GM21717 (cell line): ENCODE results near the gene MAGEA11.
"Not testable (repeated sequence)": the region's sequence is repeated elsewhere in the genome, so short reads cannot be mapped to it uniquely, and the experiment has no call there.

Experiments used
- ATAC-seq: cut with Tn5 transposase; IDR thresholded peaks from one replicate; pipeline ENCODE4 v1.9.1; 2021; ENCODE audit warnings: mild to moderate bottlenecking, moderate library complexity; ENCODE audit not compliant: unreplicated experiment

Gene MAGEA11, protein sequence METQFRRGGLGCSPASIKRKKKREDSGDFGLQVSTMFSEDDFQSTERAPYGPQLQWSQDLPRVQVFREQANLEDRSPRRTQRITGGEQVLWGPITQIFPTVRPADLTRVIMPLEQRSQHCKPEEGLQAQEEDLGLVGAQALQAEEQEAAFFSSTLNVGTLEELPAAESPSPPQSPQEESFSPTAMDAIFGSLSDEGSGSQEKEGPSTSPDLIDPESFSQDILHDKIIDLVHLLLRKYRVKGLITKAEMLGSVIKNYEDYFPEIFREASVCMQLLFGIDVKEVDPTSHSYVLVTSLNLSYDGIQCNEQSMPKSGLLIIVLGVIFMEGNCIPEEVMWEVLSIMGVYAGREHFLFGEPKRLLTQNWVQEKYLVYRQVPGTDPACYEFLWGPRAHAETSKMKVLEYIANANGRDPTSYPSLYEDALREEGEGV

DNA sequence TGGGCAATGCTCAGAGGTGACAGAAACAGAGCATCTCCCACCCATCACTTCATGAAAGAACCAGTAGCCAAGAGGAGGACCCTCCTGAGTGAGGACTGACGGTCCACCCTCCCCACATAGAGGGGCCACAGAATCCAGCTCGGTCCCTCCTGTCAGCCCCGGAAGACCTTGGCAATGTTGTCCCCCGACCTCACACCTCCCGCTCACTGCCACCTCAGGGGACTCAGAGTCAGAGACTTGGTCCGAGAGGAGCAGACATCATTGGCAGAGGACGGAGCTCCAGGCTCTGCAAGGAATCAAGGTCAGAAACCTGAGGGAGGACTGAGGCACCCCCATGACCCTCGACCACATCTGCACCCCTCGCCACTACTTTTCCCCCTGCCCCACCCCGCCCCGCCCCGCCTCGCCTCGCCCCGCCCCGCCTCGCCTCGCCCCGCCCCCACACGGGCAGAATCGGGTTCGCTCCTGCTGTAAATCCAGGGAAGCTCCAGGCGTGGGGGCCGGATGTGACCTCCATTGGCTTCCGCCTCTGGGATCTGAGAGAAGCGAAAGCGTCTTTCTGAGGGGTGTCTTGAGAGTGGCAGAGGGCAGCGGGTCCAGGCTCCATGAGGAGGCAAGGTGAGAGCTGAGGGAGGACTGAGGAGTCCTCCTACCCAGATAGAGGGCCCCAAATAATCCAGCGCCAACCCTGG is at the start of gene MAGEA11:
Gene MAGEA11 (plus strand): TSS at position 516 of the 692 bp plus-strand sequence. CDS start 1,100 bp downstream, outside the sequence.
- ATAC-seq: no peak

- ATAC-seq: not testable (repeated sequence)
Measured at GRCh38 chrX:149675088-149675487, 36.8 kb upstream of the MAGEA11 start.

DNA sequence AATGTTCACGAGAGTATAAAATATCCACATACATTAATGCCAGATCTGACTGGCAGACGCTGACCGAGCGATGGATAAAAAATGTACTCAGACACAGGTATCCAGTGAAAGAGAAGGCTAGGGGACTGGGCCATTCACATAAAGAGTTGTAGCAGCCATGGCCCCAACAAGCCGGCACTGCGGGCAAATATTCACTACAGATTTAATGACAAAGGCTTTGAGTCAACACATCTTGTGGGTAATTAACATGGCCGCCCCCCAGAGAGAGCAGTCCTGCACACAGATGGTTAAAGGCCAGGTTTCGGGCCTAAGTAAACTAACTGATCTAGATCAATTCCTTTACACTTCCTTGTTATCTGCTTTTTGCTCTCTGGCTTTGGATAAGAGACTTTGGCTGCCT is 36.3 kb upstream of the MAGEA11 start:
- ATAC-seq: not testable (repeated sequence)

DNA sequence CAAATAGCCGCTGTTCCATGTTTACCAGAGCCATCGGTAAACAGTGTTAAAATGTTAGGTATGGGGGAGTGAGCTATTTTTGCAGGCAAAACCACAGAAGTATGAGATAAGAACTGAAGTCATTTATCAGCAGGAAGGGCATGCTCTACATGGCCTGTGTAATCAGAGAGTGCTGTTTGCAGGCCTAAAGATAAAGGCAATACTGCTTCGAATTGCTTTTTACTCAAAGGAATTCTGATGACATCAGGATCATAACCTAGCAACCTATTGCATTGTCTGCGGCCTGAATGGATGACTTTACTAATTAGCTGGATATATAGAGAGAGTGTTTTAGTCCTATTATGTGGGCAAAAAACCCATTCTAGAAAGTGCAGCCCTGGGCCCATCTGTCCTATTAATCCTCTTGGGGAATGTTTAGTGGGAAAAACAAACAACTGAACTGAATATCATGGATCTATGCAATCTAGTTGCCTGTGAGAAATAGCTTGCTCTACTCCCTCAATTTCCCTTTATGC is 32.6 kb upstream of the MAGEA11 start:
- ATAC-seq: not testable (repeated sequence)

GRCh38 chrX:149681182-149681581 is 30.7 kb upstream of the MAGEA11 start:
- ATAC-seq: no peak

DNA sequence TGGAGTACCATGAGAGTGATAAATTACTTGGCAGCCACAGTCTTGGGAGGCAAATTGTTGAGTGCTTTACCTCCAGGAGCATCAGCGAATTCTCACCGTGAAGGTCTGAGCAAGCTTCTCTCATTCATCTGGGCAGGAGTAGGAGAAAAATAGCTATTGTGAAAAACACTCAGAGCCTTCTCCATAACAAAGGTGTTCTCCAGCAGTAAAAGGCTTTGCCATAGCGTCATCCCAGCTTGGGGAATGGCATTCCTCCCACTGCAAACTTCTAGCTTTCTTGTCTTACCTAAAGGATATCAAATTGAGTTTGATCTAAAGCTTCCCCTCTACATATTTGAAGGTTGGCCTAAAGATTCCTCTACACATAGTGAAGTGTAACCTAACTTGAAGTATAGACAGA is 29.8 kb upstream of the MAGEA11 start:
- no peak for ATAC-seq

DNA sequence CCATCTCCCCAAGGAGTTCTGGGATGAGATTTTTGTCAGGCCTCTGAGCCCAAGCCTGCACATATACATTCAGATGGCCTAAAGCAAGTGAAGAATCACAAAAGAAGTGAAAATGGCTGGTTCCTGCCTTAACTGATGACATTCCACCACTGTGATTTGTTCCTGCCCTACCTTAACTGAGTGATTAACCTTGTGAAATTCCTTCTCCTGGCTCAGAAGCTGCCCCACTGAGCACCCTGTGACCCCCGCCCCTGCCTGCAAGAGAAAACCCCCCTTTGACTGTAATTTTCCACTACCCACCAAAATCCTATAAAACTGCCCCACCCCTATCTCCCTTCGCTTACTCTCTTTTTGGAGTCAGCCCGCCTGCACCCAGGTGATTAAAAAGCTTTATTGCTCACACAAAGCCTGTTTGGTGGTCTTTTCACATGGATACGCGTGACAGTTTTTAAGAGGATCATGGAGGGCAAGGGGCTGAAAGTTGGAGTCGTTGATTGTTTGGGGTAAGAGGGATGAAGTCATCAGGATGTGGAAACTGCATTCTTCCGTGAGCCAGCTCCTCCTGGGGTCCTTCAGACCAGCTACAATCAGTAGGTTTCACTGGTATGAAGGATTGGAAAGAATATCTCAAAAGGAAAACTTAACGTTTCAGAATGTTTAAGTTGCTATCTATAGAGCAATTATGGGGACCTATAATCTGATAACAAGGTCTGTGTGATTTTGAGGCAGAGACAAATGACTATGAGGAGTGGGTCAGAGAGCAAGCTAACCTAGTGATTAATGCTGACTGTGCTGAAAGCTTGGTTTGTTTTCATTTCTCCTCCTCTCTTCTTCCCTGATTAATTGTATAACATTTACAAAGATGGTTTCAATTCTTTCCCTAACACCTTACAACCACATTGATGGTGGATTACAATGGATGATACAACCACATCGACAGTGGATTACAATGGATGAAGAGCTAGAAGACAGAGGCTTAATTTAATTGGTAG is 28.6 kb upstream of the MAGEA11 start:
- ATAC-seq: no peak

DNA sequence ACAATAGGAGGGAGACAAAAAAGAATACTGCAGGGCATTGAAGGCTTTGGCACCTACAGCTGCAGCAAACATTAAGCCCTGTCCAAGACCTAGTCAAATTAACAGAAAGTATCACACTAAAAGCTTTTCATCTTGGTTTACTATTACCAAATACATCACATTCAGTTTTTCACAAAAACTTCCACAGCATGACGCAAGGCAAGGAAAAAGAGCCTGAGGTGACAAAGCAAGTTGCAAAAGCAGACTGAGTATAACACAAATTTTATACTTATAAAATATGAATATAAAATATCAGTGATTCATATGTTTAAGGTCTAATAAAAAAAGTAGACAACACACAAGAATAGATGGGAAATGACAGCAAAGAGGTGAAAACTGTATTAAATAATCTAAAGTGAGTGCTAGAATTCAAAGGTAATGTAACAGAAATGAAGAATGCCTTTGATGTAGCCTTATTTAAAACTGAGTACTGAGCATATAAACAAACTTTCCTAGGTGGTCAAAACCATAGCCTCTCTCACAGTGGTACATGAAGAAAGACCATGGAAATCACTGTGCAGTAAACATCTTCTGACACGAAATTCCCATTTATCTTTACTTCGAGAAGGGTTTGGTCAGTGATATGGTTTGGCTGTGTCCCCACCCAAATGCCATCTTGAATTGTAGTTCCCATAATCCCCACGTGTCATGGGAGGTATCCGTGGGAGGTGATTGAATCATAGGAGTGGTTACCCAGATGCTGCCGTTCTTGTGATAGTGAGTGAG is 27.7 kb upstream of the MAGEA11 start:
- ATAC-seq: no peak

GRCh38 chrX:149687991-149688390 is 23.9 kb upstream of the MAGEA11 start:
- no peak for ATAC-seq

GRCh38 chrX:149688552-149688951 is 23.3 kb upstream of the MAGEA11 start:
- no peak for ATAC-seq

- ATAC-seq: no peak
Measured at GRCh38 chrX:149691794-149692193, 20.1 kb upstream of the MAGEA11 start.

GRCh38 chrX:149692686-149693272 is 19.1 kb upstream of the MAGEA11 start:
- ATAC-seq: not testable (repeated sequence)

GRCh38 chrX:149699761-149700160 is 12.1 kb upstream of the MAGEA11 start:
- ATAC-seq: no peak

DNA sequence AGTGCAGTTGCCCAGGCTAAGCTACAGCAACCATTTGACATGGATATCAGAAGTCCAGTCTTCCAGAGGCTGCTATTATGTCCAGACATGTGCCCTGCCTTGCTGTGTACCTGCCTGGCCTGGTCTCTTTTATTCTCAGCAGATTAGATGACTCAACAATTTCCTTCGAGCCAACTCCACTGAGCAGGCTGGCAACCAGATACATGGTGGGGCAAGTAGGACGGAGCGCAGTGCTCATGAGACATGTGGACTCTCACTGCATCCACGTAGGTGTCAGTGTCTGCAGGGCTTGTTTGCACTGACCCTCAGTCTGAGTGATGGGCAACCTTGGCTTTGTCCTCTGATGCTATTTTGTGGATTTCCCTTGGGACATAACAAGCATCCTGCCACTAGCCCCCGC is 7.2 kb upstream of the MAGEA11 start:
- ATAC-seq: no peak

DNA sequence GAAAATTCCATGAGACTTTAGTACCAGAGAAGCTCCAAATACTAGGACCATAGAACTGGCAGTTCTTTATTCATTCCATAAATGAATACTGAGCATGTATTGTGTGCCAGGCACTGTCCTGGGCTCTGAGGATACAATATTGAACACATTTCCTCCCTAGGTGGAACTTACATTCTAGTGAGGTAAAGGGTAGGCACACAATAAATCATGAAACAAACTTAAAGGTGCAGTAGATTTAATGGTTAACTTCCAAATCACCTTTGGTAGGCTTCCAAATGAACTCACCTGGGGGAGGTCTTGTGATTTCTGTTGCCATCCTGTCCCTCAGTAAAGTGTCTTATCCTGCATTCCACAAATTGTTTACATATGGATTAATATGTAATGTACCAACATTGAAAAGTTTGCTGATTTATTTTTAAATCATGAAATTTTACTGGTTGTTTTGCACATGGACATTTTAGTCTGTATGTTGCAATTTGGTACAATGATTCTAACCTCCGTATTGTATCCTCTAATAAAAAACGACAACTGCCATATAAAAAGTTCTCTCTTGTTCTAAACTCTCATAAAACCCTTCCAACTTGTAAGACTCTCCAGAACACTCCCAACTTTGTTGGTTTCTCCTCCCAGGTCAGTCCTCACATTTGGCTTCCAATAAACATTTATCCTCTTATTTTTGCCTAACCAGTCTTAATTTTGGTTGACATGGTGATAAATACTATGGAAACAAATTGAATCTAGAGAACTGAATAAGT is 4.5 kb upstream of the MAGEA11 start:
- ATAC-seq: no peak

DNA sequence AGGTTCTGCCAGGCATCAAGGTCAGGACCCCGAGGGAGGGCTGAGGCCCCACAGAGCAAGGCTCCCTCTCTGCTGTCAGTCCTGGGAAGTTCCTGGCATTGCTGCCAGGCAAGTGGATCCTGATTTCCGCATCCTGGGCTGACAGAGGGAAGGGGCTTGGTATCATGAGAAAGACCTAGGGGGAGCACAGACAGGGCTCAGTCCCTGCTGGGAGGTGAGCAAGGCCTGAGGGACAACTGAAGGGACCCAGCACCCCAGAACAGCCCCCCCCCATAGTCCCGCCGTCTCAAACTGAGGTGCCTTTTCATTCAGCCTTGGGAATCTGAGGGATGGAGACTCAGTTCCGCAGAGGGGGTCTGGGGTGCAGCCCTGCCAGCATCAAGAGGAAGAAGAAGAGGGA is 971 bp downstream of the MAGEA11 start:
- no peak for ATAC-seq

DNA sequence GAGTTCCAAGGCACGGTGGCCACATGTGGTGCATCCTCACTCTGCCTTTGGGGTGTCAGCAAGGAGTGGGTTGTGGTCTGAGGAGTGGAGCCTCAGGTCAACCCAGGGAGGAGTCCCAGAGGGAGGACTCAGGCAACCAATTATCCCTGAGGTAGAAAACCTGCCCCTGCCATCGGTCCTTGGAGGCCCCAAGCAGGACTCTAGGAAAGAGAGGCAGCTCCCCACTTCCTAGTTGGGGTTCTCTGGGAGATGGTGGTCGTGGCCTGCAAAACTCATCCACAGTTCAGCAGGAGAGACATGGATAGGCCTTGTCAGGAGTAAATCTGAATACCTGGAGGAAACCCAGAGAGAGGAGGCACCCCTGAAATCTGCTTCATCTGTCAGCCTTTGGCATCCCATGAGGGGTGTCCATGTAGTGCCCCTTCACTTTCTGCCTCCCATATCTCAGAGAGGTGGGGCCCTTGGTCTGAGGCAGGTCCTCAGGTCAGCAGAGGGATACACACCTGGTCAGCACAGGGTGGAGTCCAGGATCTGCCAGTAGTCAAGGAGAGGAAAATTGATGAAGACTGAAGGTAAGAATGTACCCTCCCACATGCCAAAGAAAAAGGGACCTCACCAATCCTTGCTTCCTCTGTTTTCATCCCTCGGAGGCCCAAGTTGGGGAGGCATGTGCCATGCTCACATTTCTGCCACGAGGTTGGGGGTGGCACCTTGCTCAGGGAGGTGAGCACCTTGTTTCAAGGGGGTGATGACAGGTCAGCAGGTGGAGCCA is 1.6 kb downstream of the MAGEA11 start:
- ATAC-seq: no peak

DNA sequence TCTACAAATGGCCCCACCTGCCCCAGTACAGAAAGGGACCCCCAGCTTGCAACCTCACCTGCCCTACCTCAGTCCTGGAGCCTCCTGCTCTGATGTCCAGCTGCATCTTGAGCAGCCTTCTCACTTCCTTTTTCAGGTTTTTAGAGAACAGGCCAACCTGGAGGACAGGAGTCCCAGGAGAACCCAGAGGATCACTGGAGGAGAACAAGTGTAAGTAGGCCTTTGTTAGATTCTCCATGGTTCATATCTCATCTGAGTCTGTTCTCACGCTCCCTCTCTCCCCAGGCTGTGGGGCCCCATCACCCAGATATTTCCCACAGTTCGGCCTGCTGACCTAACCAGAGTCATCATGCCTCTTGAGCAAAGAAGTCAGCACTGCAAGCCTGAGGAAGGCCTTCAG is 3.6 kb downstream of the MAGEA11 start:
- ATAC-seq: no peak
